ENCODE data around the gene CACFD1.

CACFD1 gene
- total RNA-seq, result 5.4 to 11.6 (median 6.4) reads per million in 4 experiments

DNA sequence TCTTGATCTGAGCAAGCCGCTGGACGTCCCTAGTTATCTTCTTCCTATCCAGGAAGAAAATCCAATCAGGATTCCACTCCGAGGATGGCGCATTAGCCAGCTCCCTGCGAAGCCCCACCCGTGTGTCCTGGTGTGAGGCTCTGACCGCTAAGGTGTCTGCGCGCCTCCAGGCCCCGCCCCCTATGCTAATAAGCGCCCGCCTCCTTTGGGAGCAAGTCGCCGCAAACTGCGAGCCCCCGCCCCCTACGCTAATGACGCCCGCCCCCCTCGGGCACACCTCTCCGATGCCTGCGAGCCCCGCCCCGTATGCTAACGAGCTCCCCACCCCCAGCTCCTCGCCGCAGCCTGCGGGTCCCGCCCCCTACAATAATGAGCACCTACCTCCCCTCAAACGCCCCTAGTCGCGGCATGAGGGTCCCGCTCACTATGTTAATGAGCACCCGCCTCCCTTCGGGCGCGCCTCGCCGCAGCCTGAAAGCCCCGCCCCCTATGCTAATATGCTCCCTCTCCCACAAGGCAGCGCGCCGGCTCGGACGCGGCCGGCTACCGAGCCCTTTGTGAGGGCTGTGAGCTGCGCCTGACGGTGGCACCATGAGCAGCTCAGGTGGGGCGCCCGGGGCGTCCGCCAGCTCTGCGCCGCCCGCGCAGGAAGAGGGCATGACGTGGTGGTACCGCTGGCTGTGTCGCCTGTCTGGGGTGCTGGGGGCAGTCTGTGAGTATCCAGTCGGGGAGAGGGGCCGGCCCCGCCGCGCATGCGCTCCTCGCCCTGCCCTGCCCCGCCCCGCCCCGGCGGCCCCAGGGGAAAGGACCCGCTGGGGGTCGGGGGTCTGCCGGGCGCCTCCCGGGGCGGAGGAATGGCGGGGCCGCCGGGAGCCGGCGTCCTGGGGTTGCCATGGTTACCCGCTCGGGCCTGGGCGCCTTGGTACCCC is at the start of gene CACFD1:
CACFD1 (plus strand) TSS at position 503 of the 929 bp plus-strand sequence; CDS start at position 592, 89 bp downstream.
- DNase-seq, result peak; percentile 90

DNA sequence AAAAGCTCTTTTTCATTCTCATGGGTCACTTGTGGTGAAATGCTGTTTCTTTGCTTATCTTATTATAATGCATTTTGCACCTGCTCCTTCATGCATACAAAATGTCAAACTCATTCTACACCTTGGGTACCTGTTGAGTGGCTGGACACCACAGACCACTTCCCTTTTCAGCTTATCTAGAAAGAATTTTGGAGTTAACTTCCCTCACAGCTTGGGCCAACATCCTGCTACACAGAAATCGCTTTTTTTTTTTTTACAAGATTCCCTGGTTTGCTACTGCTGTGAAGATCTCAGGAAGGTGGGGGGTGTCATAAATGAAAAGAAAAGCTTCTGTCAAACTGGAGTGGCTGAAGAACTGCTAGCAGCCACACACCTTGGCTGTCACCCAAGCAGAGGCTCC is 44.6 kb upstream of the CACFD1 start:
- no peak for DNase-seq

DNA sequence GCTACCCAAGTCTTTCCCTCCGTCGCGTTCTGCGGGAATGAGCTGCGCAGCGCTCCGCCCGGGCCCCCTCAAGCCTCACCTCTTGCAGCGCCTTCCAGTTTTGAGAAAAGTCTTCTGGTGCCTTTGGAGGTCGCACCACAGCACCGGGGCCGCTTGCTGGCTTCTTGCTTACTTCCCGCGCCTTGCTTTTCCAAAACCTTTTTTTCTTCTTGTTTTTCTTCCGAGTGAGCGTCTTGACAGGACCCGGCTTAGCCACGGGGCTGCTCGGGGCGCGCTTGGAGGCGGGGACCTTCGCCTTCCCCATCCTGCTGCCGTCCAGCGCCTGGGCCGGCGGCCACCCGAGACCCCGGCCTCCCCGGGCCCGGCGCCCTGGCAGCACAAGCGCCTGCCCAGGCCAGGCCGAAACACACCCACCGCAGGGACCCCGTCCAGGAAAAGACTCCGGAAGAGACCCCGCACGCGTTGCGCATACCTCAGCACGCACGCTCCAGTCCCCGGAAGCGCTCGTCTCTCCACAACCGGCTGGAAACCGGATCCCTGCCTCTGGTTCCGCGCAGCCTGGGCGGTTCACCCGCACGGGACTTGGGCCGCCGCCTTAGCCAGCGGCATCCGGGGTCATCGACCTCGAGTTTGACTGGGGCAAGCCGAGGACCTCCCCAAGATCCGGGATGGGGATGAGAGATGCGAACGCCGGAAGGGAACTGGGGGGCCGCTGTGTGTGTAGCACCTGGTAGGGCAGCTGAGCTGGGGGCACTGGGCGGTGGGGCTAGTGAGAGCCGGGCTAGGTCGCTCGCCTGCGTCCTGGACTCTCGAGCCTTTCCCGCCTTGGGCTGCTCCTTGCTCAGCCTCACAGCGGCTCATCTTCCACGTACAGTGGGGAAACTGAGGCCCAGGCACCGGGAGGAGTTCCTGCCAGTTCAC is 42.0 kb upstream of the CACFD1 start, which contains the start of gene REXO4:
REXO4 (minus strand) TSS at position 470 of the 921 bp plus-strand sequence; CDS start at position 304, 166 bp downstream.
- DNase-seq, result peak; percentile 67

DNA sequence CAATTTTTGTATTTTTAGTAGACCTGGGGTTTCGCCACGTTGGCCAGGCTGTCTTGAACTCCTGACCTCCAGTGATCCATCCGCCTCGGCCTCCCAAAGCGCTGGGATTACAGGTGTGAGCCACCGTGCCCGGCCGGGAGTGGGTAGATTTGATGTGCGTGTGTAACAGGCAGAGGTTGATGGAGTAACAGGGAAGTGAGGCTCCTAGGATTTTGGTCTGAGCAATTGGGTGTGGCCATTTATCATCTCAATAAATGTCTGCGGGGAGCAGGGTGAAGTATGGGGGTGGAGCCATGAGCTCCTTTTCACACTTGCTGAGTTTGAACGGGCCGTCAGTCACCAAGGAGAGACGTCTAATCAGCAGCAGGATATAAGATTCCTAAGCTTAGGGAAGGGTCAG is 40.8 kb upstream of the CACFD1 start:
- no peak for DNase-seq

DNA sequence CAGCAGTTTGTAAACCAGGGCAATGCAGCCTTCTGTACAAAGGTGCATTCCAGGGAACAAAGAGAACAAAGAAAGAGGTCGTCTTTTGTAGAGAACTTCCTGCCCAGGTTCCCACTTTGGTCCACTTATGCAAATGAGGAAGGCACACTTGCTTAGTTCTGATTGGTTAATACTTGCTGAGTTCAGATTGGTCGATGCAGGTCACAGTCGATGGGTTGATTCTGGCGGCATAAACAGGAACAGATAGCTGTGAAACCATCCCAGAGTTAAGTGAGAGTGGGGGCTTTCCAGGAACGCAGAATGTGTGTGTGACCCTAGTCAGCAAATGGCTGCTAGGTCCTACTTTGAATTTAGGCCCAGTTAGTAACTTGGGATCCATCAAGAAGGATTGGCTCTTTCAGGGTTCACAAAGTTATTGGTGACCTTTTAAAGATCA is 39.4 kb upstream of the CACFD1 start:
- DNase-seq, result no peak

DNA sequence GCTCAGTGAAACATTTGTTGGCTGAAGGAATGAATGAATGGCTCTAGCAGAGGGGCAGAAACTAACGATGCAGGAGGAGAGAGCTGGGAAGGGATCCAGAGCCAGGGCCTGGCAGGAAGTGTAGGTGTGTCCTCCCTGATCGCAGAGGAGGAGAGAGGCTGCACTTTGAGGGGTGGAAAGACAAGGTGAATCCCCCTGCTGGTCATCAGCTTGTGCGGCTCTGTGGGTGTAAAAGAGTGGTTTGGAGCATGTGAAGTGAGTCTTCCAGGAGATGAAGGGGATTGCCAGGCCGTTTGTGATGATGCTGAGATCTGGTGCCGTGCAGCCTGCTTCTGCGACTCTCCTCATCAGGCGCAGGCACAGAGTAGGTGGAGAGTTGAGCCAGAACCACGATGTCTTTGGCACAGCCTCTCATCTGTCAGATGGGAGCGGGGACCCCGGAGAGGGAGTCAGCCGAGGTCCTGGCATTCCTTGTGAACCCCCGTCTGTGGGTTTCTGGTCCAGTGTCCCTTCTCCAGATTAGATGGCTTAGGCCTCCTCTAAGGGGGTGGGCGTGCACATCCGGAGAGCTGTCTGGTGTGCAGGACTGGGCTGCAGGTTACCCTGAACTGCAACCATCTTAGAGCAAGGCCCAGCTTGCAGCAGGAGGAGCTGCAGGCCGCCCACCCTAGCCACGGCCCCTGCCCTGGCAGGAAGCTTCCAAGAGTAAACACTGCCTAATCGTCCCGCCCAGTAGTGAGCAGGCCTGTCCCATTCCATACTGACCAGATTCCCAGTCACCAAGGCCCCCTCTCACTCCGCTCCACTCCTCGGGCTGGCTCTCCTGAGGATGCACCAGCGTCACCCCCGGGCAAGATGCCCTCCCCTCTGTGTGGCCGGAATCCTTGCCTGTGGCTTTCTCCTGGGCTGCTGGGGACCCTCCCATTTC is 37.9 kb upstream of the CACFD1 start, which contains the start of gene ADAMTS13:
ADAMTS13 (plus strand) TSS at position 753 of the 928 bp plus-strand sequence; CDS start at position 830, 77 bp downstream.
- DNase-seq, result no peak

DNA sequence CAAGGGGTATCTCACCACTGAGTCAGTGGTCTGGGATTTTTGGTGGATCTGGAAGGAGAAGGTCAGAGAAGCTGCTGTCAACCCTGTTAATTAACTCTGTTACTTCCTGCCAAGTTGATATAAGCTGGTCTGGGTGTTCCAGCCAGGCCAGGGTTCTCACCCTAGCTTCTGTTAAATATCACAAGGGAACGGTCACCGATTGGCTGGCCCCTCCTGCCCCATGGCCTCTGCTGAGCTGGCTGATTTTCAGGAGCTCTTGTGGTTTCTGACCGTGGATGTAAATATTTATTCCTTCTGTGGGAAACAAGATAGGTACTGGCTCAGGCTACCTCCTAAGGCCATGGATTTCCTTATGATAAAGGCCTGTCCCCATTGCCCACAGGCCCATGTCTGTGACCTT is 36.6 kb upstream of the CACFD1 start:
- no peak for DNase-seq

DNA sequence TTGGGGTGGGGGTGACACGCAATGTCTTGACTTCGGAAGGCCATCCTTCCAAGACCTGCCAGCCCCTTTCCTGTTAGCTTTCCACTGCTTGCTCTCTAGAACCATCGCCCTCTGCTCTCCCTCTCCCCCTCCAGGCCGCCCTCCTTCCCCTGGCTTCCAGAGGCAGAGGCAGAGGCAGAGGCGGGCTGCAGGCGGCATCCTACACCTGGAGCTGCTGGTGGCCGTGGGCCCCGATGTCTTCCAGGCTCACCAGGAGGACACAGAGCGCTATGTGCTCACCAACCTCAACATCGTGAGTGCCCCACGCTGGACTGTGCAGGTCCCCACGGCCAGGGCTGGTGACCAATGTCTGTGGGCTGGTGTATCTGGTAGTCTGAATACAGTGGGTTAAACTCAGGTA is 35.6 kb upstream of the CACFD1 start:
- DNase-seq, result no peak

DNA sequence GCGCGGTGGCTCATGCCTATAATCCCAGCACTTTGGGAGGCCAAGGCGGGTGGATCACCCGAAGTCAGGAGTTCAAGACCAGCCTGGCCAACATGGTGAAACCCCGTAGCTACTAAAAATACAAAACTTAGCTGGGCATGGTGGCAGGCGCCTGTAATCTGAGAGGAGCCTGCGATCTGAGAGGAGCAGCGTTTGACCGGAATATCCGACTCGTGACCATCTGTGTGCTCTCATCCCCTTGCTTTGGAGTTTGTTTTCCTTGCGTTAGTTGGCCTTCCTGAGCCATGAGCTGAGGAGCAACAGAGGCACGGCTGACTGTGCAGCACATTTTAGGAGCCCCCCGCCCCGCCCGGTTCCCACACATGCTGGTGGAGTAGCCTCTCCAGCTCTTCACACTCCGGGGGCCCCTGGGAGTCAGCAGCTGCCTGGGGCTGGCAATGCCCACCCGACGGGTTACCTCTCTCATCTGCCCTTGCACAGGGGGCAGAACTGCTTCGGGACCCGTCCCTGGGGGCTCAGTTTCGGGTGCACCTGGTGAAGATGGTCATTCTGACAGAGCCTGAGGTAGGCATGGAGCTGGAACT is 34.6 kb upstream of the CACFD1 start:
- DNase-seq, result no peak

DNA sequence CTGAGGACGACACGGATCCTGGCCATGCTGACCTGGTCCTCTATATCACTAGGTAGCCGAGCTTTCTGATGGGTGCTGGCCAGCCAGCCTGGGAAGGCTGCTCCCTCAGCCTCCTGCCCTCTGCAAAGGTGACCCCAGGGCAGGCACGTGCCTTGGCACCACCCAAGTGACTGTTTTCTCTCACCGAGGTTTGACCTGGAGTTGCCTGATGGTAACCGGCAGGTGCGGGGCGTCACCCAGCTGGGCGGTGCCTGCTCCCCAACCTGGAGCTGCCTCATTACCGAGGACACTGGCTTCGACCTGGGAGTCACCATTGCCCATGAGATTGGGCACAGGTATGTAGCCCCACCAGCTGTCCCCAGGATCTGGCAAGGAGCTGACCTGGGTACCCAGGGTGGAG is 33.8 kb upstream of the CACFD1 start:
- no peak for DNase-seq

DNA sequence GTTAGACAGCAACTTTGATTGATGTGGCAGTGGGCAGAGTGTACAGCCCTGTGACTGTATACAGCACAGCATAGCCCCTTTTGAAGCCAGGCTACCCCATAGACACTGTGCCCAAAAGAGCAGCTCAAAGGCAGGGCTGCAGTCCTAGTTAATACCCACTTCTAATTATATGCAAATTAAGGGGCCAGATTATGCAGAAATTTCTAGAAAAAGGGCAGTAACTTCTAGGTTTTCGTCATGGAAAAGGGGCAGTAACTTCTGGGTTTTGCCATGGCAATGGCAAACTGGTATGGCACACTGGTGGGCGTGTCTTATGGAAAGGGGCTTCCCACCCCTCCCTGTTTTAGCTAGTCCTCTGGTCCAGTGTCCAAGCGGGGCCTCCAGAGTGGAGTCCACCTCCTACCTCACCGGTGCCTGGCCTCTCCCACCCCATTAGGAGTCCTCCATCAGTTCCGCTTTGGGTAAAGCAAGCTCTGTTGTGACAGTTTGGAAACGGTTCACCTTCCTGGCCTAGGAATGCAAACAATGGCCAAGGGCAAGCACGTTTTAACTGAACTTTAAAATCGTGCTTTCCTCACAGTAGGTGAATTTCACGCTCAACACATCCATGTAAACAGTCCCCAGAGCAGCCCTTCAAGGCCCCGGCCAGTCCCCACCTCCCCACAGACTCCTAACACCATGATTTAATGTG is 32.0 kb upstream of the CACFD1 start:
- no peak for DNase-seq

DNA sequence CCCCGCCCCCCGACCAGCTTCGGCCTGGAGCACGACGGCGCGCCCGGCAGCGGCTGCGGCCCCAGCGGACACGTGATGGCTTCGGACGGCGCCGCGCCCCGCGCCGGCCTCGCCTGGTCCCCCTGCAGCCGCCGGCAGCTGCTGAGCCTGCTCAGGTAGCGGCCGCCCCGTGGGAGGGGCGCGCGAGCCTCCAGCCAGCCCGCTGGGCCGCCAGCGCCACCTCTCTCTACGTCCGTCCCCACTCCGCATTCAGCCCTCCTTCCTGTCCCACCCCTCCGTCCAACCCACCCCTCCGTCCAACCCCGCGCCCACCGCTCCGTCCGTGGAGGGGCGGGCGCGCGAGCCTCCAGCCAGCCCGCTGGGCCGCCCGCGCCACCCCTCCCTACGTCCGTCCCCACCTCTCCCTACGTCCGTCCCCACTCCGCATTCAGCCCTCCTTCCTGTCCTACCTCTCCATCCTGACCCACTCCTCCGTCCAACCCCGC is 31.1 kb upstream of the CACFD1 start:
- no peak for DNase-seq

DNA sequence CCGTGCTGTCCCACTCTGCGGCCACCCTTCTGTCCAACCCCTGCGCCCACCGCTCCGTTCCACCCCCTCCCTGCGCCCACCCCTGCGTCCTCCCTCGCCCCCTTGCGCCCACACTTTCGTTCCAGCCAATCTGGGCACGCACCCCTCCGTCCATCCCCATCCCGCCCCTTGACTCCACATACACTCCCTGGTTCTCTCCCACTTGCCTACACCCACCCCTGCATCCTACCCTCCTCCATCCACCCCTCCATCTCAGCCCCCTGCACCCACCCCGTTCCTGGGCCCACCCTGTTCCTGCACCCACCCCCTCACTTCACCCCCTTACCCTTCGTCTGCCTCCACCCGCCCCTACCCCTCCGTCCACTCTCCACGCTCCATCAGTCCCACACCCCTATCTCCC is 30.6 kb upstream of the CACFD1 start:
- DNase-seq, result no peak

DNA sequence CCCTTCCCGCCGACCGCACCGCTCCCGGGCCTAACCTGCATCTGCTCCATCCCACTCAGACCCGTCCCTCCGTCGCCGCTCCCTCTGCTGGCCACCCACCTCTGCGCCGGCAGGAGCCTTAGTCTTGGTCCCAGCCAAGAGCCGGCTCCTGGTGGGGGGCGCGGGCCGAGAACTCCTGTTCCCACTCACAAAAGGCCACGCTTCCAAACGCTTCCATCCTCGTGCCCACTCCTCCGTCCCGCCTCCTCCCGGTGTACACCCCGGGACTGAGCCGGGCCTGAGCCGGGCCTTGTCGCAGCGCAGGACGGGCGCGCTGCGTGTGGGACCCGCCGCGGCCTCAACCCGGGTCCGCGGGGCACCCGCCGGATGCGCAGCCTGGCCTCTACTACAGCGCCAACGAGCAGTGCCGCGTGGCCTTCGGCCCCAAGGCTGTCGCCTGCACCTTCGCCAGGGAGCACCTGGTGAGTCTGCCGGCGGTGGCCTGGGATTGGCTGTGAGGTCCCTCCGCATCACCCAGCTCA is 30.1 kb upstream of the CACFD1 start:
- no peak for DNase-seq

DNA sequence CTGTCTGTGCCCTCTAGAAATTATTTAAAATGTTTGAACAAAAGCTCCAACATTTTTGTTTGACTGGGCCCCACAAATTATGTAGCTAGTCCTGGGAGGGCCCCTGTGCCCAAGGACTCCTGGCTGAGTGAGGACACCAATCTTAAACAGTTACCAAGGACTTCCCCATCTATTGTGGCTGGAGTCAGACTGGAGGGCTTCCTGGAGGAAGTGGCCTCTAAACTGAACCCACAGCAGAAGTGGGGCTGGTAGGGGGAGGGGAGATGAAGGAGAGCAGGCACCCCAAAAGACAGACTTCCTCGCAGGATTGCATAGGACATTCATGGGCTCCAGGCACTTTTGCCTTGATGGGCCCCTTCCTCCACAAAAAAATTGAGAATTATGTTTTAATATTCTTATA is 29.5 kb upstream of the CACFD1 start:
- no peak for DNase-seq

DNA sequence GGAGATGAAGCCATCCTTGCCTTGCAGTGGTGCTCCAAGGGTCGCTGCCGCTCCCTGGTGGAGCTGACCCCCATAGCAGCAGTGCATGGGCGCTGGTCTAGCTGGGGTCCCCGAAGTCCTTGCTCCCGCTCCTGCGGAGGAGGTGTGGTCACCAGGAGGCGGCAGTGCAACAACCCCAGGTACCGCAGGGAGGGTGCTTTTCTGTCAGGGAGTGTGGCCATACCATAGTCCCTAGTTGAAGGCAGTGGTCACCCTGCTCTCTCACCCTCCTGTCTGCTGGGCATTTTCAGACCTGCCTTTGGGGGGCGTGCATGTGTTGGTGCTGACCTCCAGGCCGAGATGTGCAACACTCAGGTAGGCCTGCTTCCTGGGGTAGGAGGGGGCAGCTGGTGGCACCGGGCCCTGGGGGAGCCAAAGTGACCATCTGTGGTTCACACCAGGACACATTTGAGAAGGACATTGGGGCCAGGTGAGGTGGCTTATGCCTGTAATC is 26.4 kb upstream of the CACFD1 start:
- no peak for DNase-seq

DNA sequence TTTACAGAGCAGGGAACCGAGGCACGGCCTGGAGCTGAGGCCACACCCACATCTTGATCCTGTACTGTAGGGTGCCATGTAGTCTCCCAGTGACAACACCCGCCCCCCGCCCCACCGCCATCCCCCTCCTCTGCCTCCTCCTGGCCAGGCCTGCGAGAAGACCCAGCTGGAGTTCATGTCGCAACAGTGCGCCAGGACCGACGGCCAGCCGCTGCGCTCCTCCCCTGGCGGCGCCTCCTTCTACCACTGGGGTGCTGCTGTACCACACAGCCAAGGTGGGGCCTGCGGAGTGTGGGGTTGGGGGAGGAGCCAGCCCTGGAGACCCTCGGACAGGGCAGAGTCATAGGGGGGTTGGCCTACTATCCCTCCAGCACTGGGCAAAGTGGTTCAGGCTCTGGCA is 23.1 kb upstream of the CACFD1 start:
- DNase-seq, result no peak

DNA sequence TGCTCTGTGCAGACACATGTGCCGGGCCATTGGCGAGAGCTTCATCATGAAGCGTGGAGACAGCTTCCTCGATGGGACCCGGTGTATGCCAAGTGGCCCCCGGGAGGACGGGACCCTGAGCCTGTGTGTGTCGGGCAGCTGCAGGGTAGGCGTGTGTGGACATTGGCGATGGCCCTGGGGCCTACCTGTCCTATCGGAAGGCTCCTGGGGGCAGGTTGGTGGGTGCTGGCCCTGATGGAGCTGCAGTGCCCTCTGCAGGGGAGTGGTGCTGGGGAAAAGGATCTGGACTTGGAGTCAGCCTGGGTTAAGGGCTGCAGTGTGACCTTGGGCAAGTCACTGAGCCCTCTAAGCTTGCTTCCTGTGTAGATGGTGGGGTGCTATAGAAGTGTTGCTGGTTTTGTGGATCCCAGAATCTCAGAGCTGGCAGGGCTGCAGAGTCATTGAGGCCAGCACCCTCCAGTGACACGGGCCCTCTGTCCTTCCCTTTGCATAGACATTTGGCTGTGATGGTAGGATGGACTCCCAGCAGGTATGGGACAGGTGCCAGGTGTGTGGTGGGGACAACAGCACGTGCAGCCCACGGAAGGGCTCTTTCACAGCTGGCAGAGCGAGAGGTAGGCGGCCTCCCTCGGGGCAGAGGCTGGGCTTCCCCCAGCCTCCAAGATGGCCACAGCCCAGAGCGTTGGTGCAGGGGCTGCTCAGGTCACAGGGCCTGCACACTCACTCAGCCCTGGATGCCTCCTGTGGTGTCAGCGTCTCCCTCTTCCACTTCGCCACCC is 21.8 kb upstream of the CACFD1 start:
- no peak for DNase-seq

DNA sequence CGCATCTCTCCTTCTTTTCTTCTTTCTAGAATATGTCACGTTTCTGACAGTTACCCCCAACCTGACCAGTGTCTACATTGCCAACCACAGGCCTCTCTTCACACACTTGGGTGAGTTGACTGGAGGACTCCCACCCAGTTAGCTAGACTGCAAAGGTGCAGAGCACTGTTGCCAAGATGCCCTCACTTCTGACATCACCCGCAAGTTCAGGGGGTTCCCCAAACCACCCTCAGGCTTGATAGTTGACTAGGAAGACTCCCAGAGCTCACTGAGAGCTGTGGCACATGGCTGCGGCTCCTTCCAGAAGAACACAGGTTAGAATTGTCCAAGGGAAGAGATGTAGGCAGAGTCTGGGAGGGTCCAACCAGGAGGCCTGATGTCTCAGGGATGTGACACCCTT is 20.4 kb upstream of the CACFD1 start:
- no peak for DNase-seq

DNA sequence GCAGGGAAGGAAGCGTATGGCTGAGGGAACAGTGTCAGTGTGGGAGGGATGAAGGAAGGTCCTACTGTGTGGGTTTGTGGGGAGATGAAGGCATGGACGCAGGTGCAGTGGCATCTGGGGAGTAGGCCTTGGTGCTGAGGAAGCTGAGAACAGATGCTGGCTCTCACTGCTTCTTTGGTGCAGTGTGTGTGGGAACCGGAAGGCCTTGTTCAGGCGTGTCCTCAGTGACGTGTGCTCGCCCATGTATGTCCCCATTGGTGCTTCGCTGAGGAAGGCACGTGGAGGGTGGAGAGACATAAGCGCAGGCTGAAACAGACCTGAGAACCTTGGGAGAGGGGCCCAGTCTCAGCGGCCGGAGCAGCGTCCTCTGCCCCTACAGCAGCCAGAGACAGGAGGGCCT is 18.9 kb upstream of the CACFD1 start:
- no peak for DNase-seq

Measured in effector CD8-positive, alpha-beta T cell (primary cell).